ENCODE data around the gene L3MBTL4.

- TF ChIP-seq CTCF (IDR thresholded peaks at IDR 0.05 in 4 of 5, conservative IDR thresholded peaks at IDR 0.05 in 1 of 5) (no peak), POLR2A (IDR thresholded peaks at IDR 0.05) (no peak)
Measured at GRCh38 chr18:6279308-6279707, 135.4 kb downstream of the L3MBTL4 start.

Measured in gastrocnemius medialis (tissue), 4 donors.